DMS153 (cell line): Measurements from ENCODE around the gene UNC5B.

Experiments used
- DNase-seq: peaks from one replicate; lab custom pipeline; 2025; lab: John Stamatoyannopoulos, UW

Gene UNC5B

DNA sequence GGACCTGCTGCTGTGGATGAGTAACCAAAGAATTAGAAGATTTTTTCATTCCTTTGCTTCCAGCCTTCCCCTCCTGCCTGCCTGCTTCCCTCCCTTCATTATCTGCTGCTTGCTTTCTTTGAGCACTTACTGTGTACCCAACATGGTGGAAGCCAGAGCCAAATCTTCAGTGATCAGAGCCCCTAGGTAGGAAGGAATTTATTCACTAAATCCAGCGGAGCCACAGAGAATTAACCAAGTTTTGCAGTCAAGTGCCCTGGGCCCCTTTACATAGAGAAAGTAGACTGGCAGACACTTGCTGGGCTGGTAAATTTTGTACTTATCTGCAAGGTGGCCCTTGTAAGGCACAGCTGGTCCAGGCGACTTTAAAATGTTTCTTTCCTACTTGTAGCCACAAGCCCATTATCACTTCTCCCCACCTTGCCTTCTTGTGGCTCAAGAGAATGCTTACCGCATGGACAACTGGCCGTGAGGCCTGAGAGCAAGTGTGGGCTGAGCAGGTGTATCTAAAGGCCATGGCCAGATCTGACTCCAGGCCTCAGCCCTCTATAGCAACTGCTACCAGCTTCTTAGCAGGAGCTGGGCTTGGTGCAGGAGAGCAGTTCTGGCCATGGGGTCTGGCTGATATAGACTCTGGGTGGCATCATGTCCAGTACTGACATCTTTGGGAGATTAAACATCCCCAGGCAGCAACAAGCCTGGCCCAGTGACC lies 11.1 kb downstream of the UNC5B start:
- DNase-seq, result no peak

DNA sequence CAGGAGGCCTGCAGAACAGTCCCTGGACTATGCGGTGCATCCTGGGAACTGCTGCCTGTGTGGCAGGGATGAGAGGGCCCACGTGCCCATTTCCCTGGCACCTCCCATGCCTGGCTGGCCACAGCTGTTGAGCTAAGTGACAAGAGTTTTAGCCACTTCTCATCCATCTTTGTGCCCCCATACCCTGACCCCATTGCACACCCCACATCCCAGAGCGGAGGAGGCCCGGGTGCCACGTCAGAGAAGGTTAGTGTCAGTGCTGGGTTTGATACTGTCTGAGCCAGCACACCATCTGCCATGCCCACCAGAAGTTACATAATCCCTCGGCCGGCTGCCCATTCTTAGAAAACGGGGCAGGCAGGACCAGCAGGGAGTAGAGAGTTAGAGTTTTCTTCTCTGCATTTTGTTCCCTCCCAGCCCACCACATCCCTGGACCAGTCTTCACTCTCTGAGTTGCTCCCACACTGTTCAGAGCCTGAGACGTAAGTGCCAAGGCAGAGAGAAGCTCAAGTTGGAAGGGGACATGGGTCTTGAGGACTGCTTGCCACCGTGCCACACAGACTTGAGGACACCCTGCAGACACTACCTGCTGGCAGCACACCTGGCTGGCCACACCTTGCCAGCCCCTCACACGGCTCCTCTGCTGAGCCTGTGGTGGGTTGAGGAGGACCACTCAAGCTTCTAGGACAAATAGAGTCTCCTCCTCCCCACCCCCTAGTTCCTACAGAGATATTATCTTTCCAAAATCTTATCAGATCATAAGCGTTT lies 13.1 kb downstream of the UNC5B start:
- DNase-seq, result no peak

DNA sequence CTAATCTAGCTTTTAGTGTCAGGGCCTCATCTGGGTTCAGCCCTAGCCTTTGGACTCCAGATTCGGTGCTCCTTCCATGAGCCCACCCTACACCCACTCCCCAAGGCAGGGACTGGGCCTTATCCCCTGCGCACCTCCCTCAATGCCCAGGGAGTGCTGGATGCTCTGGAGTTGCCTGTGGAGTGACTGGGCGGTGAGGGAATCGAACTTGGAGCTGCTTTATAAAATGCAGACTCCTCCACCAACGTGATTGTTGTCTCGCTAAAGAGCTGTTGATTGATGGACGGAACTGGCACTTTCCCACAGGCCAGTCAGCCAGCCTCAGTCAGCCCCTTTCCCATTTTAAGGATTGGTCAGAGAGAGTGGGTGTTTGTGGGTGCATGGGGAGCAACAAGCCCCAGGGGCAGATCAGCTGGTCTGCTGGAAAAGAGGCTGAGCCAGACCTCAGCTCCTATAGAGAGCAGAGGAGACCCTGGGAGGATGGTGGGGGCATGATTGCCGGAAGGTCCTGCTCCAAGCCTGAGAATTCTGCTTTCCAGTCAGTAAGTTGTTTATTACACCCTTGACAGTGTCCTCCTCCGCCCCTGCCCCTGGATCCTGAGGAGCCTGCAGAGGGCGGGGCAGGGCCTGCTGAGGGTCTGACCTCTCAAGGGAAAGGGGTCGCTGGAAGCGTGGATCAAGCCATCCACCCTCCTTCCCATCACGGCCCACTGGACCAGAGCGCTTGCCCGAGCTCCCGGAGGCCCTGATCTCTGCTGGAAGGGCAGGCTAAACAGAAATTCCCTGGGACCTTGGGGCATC lies 16.7 kb downstream of the UNC5B start:
- no peak for DNase-seq

DNA sequence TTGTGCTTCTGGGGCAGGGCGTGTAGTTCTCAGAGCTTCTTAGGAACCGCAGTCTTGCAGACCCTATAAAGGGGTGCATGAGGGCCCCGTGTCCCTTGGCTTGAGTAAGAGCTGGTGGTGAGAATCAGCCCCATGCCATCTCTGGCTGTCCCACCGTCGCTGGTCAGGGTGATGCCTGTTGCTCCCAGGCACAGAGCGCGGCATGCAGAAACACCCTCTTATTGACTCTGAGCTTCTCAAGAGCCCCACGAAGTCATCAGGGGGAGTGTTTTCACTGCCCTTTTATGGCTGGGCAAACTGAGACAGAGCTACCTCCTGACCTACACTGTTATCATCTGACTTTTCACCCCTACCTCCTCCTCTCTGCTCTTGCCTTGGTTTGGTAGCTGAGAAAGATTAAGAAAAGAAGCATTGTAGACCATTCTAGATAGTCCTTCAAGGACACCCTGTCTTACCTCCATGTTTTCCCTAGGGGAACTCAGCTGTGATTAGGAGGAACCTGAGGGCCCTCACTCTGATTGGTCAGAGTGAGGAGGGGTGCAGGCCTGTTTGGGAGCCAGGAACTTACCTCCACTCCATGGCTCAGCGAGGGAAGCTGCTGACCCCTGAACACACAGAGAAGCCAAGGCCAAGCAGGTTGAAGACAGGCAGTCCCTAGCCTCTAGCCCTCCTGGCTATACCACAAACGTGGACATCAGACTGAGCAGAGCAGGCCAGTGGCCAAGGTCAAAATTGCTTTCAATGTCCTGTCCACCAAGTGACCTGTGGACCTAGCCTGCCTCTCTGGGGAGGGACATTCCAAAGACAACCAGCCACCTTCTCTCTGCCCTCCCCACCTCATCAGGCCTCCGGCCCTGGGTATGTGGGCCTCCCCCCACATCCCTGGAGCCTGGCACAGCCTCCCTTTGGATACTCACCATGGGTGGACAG lies 17.6 kb downstream of the UNC5B start:
- DNase-seq, result no peak

DNA sequence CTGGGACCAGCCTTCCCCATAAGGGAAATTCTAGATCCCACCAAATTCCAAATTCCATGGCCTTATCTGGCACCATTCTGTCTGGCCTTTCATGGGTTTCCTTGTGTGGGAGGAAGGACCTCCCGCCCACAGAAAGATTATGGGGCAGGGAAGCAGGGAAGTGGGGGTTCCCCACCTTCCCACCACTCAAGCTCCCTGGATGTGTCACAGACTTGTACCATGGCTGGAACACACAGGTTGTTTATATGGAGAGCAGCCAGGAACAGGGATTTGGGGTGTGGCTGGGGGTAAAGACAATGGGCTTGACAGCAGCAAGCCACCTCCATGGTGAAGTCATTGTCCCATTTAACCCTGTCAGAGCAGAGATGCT lies 18.3 kb downstream of the UNC5B start:
- DNase-seq, result no peak

DNA sequence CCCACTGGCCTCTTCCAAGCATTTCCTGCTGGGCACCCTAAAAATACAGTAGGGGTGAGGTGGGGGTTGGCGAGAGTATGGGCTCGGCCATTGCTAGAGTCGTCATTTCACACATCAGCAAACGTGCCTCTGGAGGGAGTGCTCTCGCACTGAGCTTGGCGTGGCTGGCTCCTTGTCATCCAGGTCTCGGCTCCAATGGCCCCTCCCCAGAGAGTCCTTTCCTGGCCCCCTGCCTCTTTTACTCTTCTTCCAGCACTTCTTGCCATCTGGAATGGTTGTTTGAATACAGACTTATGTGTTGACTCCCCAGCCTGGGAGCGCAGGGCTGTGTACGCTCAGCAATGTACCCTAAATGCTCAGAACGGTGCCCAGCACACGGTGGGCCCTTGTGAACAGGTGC lies 18.8 kb downstream of the UNC5B start:
- DNase-seq, result no peak

GRCh38 chr10:71232089-71232998 lies 20.0 kb downstream of the UNC5B start:
- DNase-seq, result peak; percentile 32

- no peak for DNase-seq
These were observed 21.1 kb downstream of the UNC5B start for GRCh38 chr10:71233482-71233892.

DNA sequence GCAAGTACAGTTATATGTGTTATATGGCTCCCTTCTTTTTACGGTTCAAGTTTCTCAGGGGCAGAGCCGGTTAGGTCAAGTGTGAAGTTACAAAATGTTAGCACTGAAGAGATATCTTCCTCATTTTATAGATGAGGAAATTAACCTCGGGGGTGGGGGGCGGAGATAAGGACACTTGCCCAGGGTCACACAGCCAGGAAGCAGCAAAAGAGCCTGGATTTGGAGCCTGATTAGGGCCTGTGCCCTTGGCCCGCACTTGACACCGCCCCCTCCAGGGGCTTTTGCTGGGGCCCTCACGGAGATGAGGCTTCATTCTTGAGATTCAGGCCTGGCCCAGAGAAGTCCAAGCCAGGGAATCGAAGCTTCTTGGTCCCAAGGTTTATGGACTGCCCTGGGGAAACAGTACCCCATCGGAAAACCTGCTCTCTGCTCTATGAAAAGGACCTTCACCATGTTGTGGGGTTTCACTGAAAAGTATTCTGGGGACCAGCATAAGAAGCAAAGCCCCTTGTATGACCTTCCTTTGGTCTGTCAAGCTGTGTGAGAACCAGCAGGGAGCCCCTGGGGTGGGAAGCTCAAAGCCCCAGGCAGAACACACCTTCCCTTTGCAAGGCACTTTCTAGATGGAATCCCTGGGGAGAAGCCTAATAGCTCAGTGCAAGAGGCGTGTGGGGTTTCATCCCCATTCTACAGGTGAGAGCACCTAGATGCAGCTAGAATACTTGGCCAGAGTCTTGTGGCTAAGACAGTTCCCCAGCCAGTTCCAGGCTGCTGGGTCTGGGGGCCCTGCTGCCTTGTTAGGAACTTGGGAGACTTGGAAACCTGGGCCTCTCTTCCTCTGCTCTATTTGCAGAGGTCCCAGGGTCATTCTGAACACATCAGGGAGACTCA lies 21.9 kb downstream of the UNC5B start:
- no peak for DNase-seq

GRCh38 chr10:71234970-71235685 lies 22.8 kb downstream of the UNC5B start:
- DNase-seq, result no peak

GRCh38 chr10:71235808-71236207 lies 23.4 kb downstream of the UNC5B start:
- DNase-seq, result no peak

- no peak for DNase-seq
These were observed 23.9 kb downstream of the UNC5B start for GRCh38 chr10:71236286-71236685.

- DNase-seq, result no peak
These were observed 24.7 kb downstream of the UNC5B start for GRCh38 chr10:71236822-71237682.

GRCh38 chr10:71237843-71238623 lies 25.7 kb downstream of the UNC5B start:
- DNase-seq, result no peak

DNA sequence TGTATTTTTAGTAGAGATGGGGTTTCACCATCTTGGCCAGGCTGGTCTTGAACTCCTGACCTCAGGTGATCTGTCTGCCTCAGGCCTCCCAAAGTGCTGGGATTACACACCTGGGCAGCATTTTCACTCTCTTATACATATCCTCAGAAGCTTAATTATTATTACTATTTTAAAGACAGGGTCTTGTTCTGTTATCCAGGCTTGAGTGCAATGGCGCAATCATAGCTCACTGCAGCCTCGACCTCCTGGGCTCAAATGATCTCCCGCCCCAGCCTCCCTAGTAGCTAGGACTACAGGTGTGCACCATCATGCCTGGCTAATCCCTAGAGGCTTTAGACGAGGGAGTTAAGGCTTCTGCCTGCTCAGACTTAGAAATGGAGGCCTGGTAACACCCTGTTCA lies 26.3 kb downstream of the UNC5B start:
- no peak for DNase-seq

GRCh38 chr10:71239131-71239915 lies 27.0 kb downstream of the UNC5B start:
- DNase-seq, result no peak
